ENCODE results near the gene SEC24D. TPM values are rescaled to one million over a fixed set of nuclear protein-coding genes. Genes with fewer than 3 reads are reported as not detected.

The SEC24D gene
- total RNA-seq, 1 experiment from 2014 or later = 61.5 TPM

- Histone ChIP-seq H3K18ac (ENCODE audit: insufficient read length, low read depth, low read length) (no peak overlapping the region), H3K23ac (ENCODE audit: insufficient read length, low read depth, low read length) (no peak overlapping the region), H4K8ac (replicated peaks; ENCODE audit: insufficient read length, low read depth, low read length) (no peak overlapping the region), H4K5ac (ENCODE audit: insufficient read length, low read depth, low read length) (no peak overlapping the region), H3T11ph (ENCODE audit: low read length) (no peak overlapping the region), H2BK12ac (ENCODE audit: insufficient read length, low read depth, low read length) (no peak overlapping the region), H3K79me1 (ENCODE audit: insufficient read depth, low read depth, low read length, poor library complexity, severe bottlenecking) (no peaks in the 10 kb centered on the region), H3K23me2 (ENCODE audit: insufficient read length, low read depth, low read length, poor library complexity, severe bottlenecking) (no peaks in the 10 kb centered on the region), H3K4me2 (ENCODE audit: insufficient read depth, insufficient read length, low read length) (no peak overlapping the region), H3K9me3 (ENCODE audit: control insufficient read depth, low read depth, low read length) (no peaks in the 10 kb centered on the region), H3K27me3 (ENCODE audit: insufficient read depth, low read length) (no peaks in the 10 kb centered on the region), H3K14ac (ENCODE audit: insufficient read depth, low read length) (no peak overlapping the region), H2AK5ac (ENCODE audit: insufficient read length, low read length) (no peak overlapping the region), H3K4me1 (ENCODE audit: insufficient read depth, low read length) (no peaks in the 10 kb centered on the region), H3K4ac (ENCODE audit: low read depth, low read length) (no peak overlapping the region), H3K27ac (ENCODE audit: insufficient read length, low read depth, low read length) (no peak overlapping the region), H2BK5ac (ENCODE audit: insufficient read length, low read length) (no peak overlapping the region), H3K56ac (ENCODE audit: insufficient read length, low read depth, low read length) (no peak overlapping the region), H2AFZ (ENCODE audit: low read length) (no peak overlapping the region), H2BK15ac (ENCODE audit: low read depth, low read length) (no peak overlapping the region), H4K20me1 (ENCODE audit: control insufficient read depth, insufficient read depth, insufficient read length) (no peaks in the 10 kb centered on the region), H2BK20ac (ENCODE audit: low read depth, low read length, poor library complexity, severe bottlenecking) (no peak overlapping the region), H3K9ac (ENCODE audit: extremely low read depth, insufficient read length, low read length) (no peak overlapping the region), H3K79me2 (ENCODE audit: insufficient read depth, low read length) (no peaks in the 10 kb centered on the region), H4K91ac (ENCODE audit: insufficient read length, low read depth, low read length) (no peak overlapping the region), H2BK120ac (ENCODE audit: low read depth, low read length, poor library complexity, severe bottlenecking) (no peak overlapping the region)
- no peak for DNase-seq
- TF ChIP-seq CTCF (conservative IDR thresholded peaks at IDR 0.05) = no peak
- peaks cover 28 to 38% (median 36%) of the 10 kb centered on the region in 3 experiments for H3K36me3 Mint-ChIP-seq (ENCODE audit: insufficient read depth in 1 of 3, low read depth in 3 of 3)
- H3K27me3 Mint-ChIP-seq (ENCODE audit: low read depth) = no peaks in the 10 kb centered on the region
- peaks cover 3 to 4% of the 10 kb centered on the region in 2 experiments; a peak in 3 of 5 replicates for H3K9me3 Mint-ChIP-seq
- no peak overlapping the region for H3K4me3 Mint-ChIP-seq
- no peak overlapping the region for H3K27ac Mint-ChIP-seq
- no peaks in the 10 kb centered on the region for H3K4me1 Mint-ChIP-seq
These were observed 47.0 kb downstream of the SEC24D start for GRCh38 chr4:118788911-118789310.
